Measurements from ENCODE around the gene GUCY1A2. TPM values are rescaled to one million over a fixed set of nuclear protein-coding genes. Genes with fewer than 3 reads are reported as not detected.

GUCY1A2 gene
- total and polyA plus RNA-seq, 2 donors (not counting 3 experiments of a cell fraction or from before 2014, with no cell fraction given), result 0.02 to 0.03 TPM

- H3K4me1 ChIP-seq (ENCODE audit: control insufficient read depth, extremely low read depth, insufficient read depth, low read length), result no peaks in the 10 kb centered on the region
- DNase-seq (ENCODE audit: low read depth, low spot score) (no peak), FAIRE-seq (no peak)
- no peaks in the 10 kb centered on the region for H4K20me1 ChIP-seq (replicated peaks; ENCODE audit: control insufficient read depth, extremely low read depth, insufficient read depth, low read length)
- no peaks in the 10 kb centered on the region for H3K9me1 ChIP-seq (replicated peaks; ENCODE audit: control insufficient read depth, extremely low read depth, insufficient read depth, low read length)
- no peaks in the 10 kb centered on the region for H3K27me3 ChIP-seq (ENCODE audit: control insufficient read depth in 2 of 2, insufficient read depth in 2 of 2, low read length in 2 of 2)
- peaks cover 2% of the 10 kb centered on the region for H3K9me3 ChIP-seq (replicated peaks; ENCODE audit: control insufficient read depth, insufficient read depth, low read length)
- dilution Hi-C loops (cut with MboI; ENCODE audit: extremely low pct_ligation_motif_present, low sequenced_read_pairs), result no loop called here
- H3K4me2 ChIP-seq (ENCODE audit: insufficient read depth, low read length), result no peak overlapping the region
- no peak overlapping the region for H3K27ac ChIP-seq (ENCODE audit: insufficient read depth, low read depth, low read length)
- CTCF ChIA-PET, result no interaction called here
- H3K4me3 ChIP-seq (replicated peaks in 1 of 3; ENCODE audit: insufficient read depth in 1 of 3, low read depth in 1 of 3, low read length in 3 of 3), result no peak overlapping the region
- H2AFZ ChIP-seq (ENCODE audit: low read depth, low read length), result no peak overlapping the region
- TF ChIP-seq MAX (IDR thresholded peaks at IDR 0.05; ENCODE audit: insufficient read depth, insufficient read length) (no peak), POLR2AphosphoS5 (IDR thresholded peaks at IDR 0.05; ENCODE audit: insufficient read depth, low read depth, low read length) (no peak), CTCF (IDR thresholded peaks at IDR 0.05; ENCODE audit: extremely low read depth in 1 of 2, insufficient read depth in 1 of 2, low read depth in 1 of 2, low read length in 2 of 2) (no peak), GATA2 (IDR thresholded peaks at IDR 0.05; ENCODE audit: insufficient read depth, insufficient read length, low read depth, low read length) (no peak), POLR2A (IDR thresholded peaks at IDR 0.05; ENCODE audit: low read depth, low read length) (no peak), EZH2 (IDR thresholded peaks at IDR 0.05; ENCODE audit: borderline replicate concordance, low read depth, low read length, severe bottlenecking) (no peak), JUN (IDR thresholded peaks at IDR 0.05; ENCODE audit: borderline replicate concordance, insufficient read depth, insufficient read length, low read depth) (no peak), FOS (IDR thresholded peaks at IDR 0.05; ENCODE audit: borderline replicate concordance, insufficient read depth, low read length) (no peak), MYC (IDR thresholded peaks at IDR 0.05; ENCODE audit: low read depth, low read length) (no peak)
- no peak overlapping the region for H3K9ac ChIP-seq (replicated peaks; ENCODE audit: extremely low read depth, insufficient read depth, low read length)
- intact Hi-C loops (cut with micrococcal nuclease), result no loop called here
- no peaks in the 10 kb centered on the region for H3K36me3 ChIP-seq (ENCODE audit: control insufficient read depth in 2 of 2, extremely low read depth in 1 of 2, insufficient read depth in 2 of 2, low read length in 2 of 2)
- H3K79me2 ChIP-seq (ENCODE audit: control insufficient read depth, insufficient read depth, low read length), result no peaks in the 10 kb centered on the region
- BruUV-seq (replicated peaks), result no TSS peak
- POLR2A ChIA-PET, result no interaction called here
These were observed 160.1 kb downstream of the GUCY1A2 start for GRCh38 chr11:106858200-106858599.
